GM12872 (cell line): Measurements from ENCODE around the gene OR11A1.

Experiments used
- CTCF ChIP-seq: IDR thresholded peaks from 3 replicates; pipeline ENCODE4 v1.5.1; 2011; ENCODE audit warnings: low read depth, mild to moderate bottlenecking, low read length, moderate library complexity; ENCODE audit not compliant: insufficient read depth

OR11A1 gene

GRCh38 chr6:29500594-29500993, 43.7 kb upstream of the OR11A1 start:
- no peak for TF ChIP-seq CTCF

- TF ChIP-seq CTCF: no peak
Observed at GRCh38 chr6:29499704-29500103, 42.8 kb upstream of the OR11A1 start.

- no peak for TF ChIP-seq CTCF
Observed at GRCh38 chr6:29496961-29497360, 40.1 kb upstream of the OR11A1 start.

- TF ChIP-seq CTCF: no peak
Observed at GRCh38 chr6:29495571-29495970, 38.7 kb upstream of the OR11A1 start.

- TF ChIP-seq CTCF: no peak
Observed at GRCh38 chr6:29494131-29494530, 37.3 kb upstream of the OR11A1 start.

- TF ChIP-seq CTCF: no peak
Observed at GRCh38 chr6:29493261-29493660, 36.4 kb upstream of the OR11A1 start.

- TF ChIP-seq CTCF: no peak
Observed at GRCh38 chr6:29491574-29491973, 34.7 kb upstream of the OR11A1 start.

- no peak for TF ChIP-seq CTCF
Observed at GRCh38 chr6:29490552-29490951, 33.7 kb upstream of the OR11A1 start.
